Activated CD4-positive, alpha-beta T cell treated with anti-CD3 and anti-CD28 coated beads, Interleukin-2, amount 50 U/mL, for 24 hours (primary cell): ENCODE results near the gene EML3.

Experiments used
- DNase-seq, 2 donors: peaks; one replicate each; pipeline ENCODE4 v3.0.0-alpha.2; 2020; ENCODE audit warnings: low read depth in 1 of 2, low spot score in 1 of 2

Gene EML3

DNA sequence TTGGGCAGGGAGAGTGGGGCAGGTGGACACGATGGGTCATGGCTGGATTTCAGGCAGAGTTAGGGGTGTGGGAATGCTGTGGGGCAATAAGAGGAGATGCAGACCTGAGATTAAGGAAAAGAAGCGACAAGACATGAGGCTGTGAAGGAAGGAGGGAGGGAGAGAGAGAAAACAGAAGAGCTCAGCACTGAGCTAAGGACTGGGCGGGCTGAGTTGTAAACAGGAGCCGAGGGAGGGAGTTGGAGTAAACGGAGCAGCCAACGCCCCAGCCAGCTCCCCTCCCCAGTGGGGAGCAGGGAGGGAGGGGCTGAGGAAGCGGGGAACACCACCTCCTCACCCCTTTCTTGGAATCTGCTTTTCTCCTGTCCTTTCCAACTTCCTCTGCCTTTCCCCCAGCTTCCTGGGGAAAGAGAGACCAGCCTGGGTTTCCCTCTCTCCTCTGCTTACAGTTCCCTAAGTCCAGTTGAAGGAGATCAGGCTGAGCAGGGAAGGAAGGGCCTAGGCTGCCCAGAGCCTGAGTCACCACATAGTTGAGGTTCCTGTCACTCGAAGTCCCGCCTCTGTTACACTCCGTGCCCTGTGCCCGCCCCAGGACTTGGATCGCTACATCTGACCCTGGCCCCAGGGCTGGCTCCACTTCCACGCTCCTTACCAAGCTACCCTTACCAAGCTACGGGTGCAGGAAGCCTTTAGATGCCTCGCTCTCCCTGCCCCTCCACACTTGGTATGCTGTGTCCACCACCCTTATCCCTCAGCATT, 59.3 kb downstream of the EML3 start:
- DNase-seq = no peak

DNA sequence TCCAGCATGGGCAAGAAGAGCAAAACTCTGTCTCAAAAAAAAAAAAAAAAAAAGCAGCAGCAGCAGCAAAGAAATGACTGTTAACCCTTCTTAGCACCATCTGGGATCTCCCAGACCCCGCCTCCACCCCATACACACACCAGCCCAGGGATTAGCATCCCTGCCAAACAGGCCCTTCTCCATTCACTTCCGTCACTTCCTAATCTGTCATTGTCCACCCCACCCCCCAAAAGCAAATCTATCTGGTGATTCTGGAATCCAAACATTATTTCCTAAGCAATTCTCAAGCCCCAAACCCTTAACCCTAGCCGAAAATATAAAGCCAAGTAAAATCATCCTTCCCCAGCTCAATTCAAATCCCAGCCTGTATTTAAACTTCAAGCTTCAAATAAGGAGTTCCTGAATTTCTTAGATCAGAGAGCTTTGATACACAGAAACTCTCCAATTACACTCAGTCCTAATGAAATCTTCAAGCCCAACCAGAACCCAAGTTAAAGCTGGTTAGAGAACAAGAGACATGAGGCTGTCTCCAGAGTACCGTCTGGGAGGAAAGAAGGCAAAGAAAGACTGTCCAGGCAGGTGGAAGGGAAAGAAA, 60.0 kb downstream of the EML3 start:
- no peak for DNase-seq
